Astrocyte (in vitro differentiated cells and primary cell): ENCODE data around the gene RAB11FIP4. TPM values are rescaled to one million over a fixed set of nuclear protein-coding genes. Genes with fewer than 3 reads are reported as not detected.
A peak's percentile ranks its signal among the peaks of the same experiment; 100 is the strongest.

Source experiments
- DNase-seq: peaks from one replicate; pipeline ENCODE4 v3.0.0-alpha.2; 2010; ENCODE audit warnings: low read depth
- FAIRE-seq: peaks from 2 replicates; lab custom pipeline; 2011; peaks lifted over from hg19 to GRCh38; lab: Jason Lieb, UNC
- H2AFZ ChIP-seq: 2 replicates; pipeline ENCODE4 v1.6.0; 2012; ENCODE audit warnings: low read depth, low read length, inconsistent platforms
- H3K27ac ChIP-seq: 2 replicates; pipeline ENCODE4 v1.5.1; 2011; ENCODE audit warnings: low read depth, low read length, inconsistent platforms
- H3K27me3 ChIP-seq: 2 replicates; pipeline ENCODE4 v1.6.0; 2011; ENCODE audit warnings: low read length, inconsistent platforms; ENCODE audit not compliant: insufficient read depth
- H3K36me3 ChIP-seq: 2 replicates; pipeline ENCODE4 v1.5.1; 2011; ENCODE audit warnings: low read length, inconsistent platforms; ENCODE audit not compliant: insufficient read depth
- H3K4me1 ChIP-seq: 2 replicates; pipeline ENCODE4 v1.5.1; 2011; ENCODE audit warnings: low read length, inconsistent platforms; ENCODE audit not compliant: insufficient read depth
- H3K4me2 ChIP-seq: 2 replicates; pipeline ENCODE4 v1.6.0; 2012; ENCODE audit warnings: low read length, inconsistent platforms
- H3K4me3 ChIP-seq: 2 replicates; pipeline ENCODE4 v1.5.1; 2011; ENCODE audit warnings: low read depth, mild to moderate bottlenecking, low read length, inconsistent platforms; ENCODE audit not compliant: insufficient read depth
- H3K79me2 ChIP-seq: 2 replicates; pipeline ENCODE4 v1.6.0; 2012; ENCODE audit warnings: mild to moderate bottlenecking, low read length, inconsistent platforms; ENCODE audit not compliant: insufficient read depth
- H3K9ac ChIP-seq: 2 replicates; pipeline ENCODE4 v1.6.0; 2012; ENCODE audit warnings: mild to moderate bottlenecking, low read length, inconsistent platforms
- H3K9me3 ChIP-seq: 2 replicates; pipeline ENCODE4 v1.5.1; 2012; ENCODE audit warnings: low read depth, mild to moderate bottlenecking, low read length, inconsistent platforms; ENCODE audit not compliant: insufficient read depth
- H4K20me1 ChIP-seq: 2 replicates; pipeline ENCODE4 v1.6.0; 2012; ENCODE audit warnings: low read length, inconsistent platforms; ENCODE audit not compliant: insufficient read depth
- H3K27ac Mint-ChIP-seq: one replicate; pipeline ENCODE4 v1.8.0; 2021; ENCODE audit warnings: mild to moderate bottlenecking, mixed read lengths; ENCODE audit not compliant: unreplicated experiment
- H3K27me3 Mint-ChIP-seq: one replicate; pipeline ENCODE4 v1.8.0; 2021; ENCODE audit warnings: low read depth, mixed read lengths; ENCODE audit not compliant: unreplicated experiment
- H3K36me3 Mint-ChIP-seq: one replicate; pipeline ENCODE4 v1.8.0; 2021; ENCODE audit warnings: low read depth, mixed read lengths; ENCODE audit not compliant: unreplicated experiment
- H3K4me1 Mint-ChIP-seq: one replicate; pipeline ENCODE4 v1.8.0; 2021; ENCODE audit warnings: low read depth, mixed read lengths; ENCODE audit not compliant: unreplicated experiment
- H3K4me3 Mint-ChIP-seq: one replicate; pipeline ENCODE4 v1.8.0; 2021; ENCODE audit warnings: mild to moderate bottlenecking, moderate library complexity, mixed read lengths; ENCODE audit not compliant: unreplicated experiment
- H3K9me3 Mint-ChIP-seq: one replicate; pipeline ENCODE4 v1.8.0; 2021; ENCODE audit warnings: mild to moderate bottlenecking, mixed read lengths; ENCODE audit not compliant: unreplicated experiment
- CTCF ChIP-seq: IDR thresholded peaks from 2 replicates; pipeline ENCODE4 v1.5.1; 2011; ENCODE audit warnings: low read depth, mild to moderate bottlenecking, inconsistent platforms, low read length, moderate library complexity; ENCODE audit not compliant: insufficient read depth
- EZH2 ChIP-seq: IDR thresholded peaks from 2 replicates; pipeline ENCODE4 v1.6.1; 2012; ENCODE audit warnings: mild to moderate bottlenecking, low read length, inconsistent platforms; ENCODE audit not compliant: insufficient read depth
- total RNA-seq: library from RNA; stranded (reverse); gene quantifications from 2 replicates; pipeline ENCODE4 v1.2.1, GENCODE V29; 2021

Gene RAB11FIP4
- total RNA-seq, 1 donor from 2014 or later = 4.4 TPM

GRCh38 chr17:31534223-31534888 is 142.9 kb downstream of the RAB11FIP4 start:
- Histone ChIP-seq H3K79me2 (no peaks in the 10 kb centered on the region), H3K4me1 (peaks cover 20% of the 10 kb centered on the region), H3K36me3 (no peaks in the 10 kb centered on the region), H3K4me2 (peak overlapping the region; percentile 65), H3K27ac (peak overlapping the region; percentile 57), H3K27me3 (no peaks in the 10 kb centered on the region), H3K4me3 (no peak overlapping the region), H2AFZ (no peak overlapping the region), H3K9me3 (no peaks in the 10 kb centered on the region), H4K20me1 (no peaks in the 10 kb centered on the region), H3K9ac (no peak overlapping the region)
- Mint-ChIP-seq H3K9me3 (no peaks in the 10 kb centered on the region), H3K4me1 (peaks cover 9% of the 10 kb centered on the region), H3K27me3 (peaks cover 5% of the 10 kb centered on the region), H3K4me3 (no peak overlapping the region), H3K36me3 (no peaks in the 10 kb centered on the region), H3K27ac (no peak overlapping the region)
- no peak for TF ChIP-seq EZH2
- TF ChIP-seq CTCF = no peak
- DNase-seq = peak; percentile 37
- FAIRE-seq = no peak

DNA sequence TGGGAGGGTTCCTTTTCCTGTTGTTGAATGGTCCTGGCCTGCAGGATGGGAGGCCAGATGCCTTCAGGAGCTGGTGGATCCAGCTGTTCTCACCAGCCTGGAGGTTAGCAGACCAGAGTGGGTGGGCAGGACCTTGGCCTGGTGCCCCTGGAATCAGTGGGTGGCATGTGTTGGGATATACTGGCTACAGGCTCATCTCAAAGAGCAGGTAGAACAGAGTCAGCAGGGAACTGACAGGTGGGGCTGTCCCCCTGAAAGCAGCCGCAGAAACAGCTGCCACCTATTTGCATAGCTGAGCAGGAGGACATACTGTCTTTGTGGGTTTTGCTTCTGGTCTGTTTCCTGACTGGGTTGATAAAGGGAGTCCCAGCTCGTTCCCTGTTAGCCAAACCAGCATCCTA is 144.1 kb downstream of the RAB11FIP4 start:
- no peaks in the 10 kb centered on the region for H3K9me3 ChIP-seq

More for the DNA sequence above, 144.1 kb downstream of the RAB11FIP4 start:
- Histone ChIP-seq H3K9ac (no peak overlapping the region), H4K20me1 (no peaks in the 10 kb centered on the region), H3K4me1 (peaks cover 17% of the 10 kb centered on the region), H2AFZ (no peak overlapping the region), H3K36me3 (no peaks in the 10 kb centered on the region), H3K4me3 (no peak overlapping the region), H3K27me3 (no peaks in the 10 kb centered on the region), H3K27ac (no peak overlapping the region), H3K79me2 (no peaks in the 10 kb centered on the region), H3K4me2 (no peak overlapping the region)
- Mint-ChIP-seq H3K36me3 (peaks cover 3% of the 10 kb centered on the region), H3K4me1 (peaks cover 9% of the 10 kb centered on the region), H3K27me3 (peaks cover 11% of the 10 kb centered on the region), H3K27ac (no peak overlapping the region), H3K4me3 (no peak overlapping the region), H3K9me3 (peaks cover 5% of the 10 kb centered on the region)
- FAIRE-seq (no peak), DNase-seq (no peak)
- TF ChIP-seq EZH2 (no peak), CTCF (no peak)
